Peyer's patch (tissue), 4 donors: ENCODE measurements around the gene MCUR1.

Experiments used
- POLR2A ChIP-seq, 2 donors: fragments of 450-650 bp; IDR thresholded peaks; one replicate each; pipeline ENCODE4 v1.5.1; 2017; ENCODE audit warnings: antibody characterized with exemption in 2 of 2, mild to moderate bottlenecking in 2 of 2, moderate library complexity in 2 of 2
- TF ChIP-seq, protein P1 (sequence below), 6 experiments: fragments of 450-650 bp in 4 of 6; fragments of 200-600 bp in 2 of 6; sonication (generic) in 1 of 6; IDR thresholded peaks; one replicate each; pipeline ENCODE4 v1.5.1; 2017 to 2019; ENCODE audit warnings: antibody characterized with exemption in 6 of 6, mild to moderate bottlenecking in 3 of 6, moderate library complexity in 1 of 6

DNA sequence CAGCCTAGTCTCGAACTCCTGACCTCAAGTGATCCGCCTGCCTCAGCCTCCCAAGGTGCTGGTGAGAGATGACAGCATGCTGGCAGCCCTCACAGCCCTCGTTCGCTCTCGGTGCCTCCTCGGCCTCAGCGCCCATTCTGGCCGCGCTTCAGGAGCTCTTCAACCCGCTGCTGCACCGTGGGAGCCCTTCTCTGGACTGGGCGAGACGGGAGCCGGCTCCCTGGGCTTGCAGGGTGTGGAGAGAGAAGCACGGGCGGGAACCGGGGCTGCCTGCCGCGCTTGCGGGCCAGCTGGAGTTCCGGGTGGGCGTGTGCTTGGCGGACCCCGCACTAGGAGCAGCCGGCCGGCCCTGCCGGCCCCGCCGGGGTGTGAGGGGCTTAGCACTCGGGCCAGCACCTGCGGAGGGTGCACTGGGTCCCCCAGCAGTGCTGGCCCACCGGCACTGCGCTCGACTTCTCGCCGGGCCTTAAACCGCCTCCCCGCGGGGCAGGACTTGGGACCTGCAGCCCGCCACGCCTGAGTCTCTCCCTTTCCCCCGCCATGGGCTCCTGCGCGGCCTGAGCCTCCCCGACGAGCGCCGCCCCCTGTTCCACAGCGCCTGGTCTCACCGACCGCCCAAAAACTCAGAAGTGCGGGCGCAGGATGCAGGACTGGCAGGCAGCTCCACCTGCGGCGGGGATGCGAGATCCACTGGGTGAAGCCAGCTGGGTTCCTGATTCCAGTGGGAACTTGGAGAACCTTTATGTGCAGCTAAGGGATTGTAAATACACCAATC lies 71.2 kb downstream of the MCUR1 start:
- TF ChIP-seq, protein P1, sequence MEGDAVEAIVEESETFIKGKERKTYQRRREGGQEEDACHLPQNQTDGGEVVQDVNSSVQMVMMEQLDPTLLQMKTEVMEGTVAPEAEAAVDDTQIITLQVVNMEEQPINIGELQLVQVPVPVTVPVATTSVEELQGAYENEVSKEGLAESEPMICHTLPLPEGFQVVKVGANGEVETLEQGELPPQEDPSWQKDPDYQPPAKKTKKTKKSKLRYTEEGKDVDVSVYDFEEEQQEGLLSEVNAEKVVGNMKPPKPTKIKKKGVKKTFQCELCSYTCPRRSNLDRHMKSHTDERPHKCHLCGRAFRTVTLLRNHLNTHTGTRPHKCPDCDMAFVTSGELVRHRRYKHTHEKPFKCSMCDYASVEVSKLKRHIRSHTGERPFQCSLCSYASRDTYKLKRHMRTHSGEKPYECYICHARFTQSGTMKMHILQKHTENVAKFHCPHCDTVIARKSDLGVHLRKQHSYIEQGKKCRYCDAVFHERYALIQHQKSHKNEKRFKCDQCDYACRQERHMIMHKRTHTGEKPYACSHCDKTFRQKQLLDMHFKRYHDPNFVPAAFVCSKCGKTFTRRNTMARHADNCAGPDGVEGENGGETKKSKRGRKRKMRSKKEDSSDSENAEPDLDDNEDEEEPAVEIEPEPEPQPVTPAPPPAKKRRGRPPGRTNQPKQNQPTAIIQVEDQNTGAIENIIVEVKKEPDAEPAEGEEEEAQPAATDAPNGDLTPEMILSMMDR (IDR thresholded peaks at IDR 0.05), result no peak
- no peak for TF ChIP-seq POLR2A (IDR thresholded peaks at IDR 0.05)
